ENCODE results near the gene TAS2R39. TPM values are rescaled to one million over a fixed set of nuclear protein-coding genes. Genes with fewer than 3 reads are reported as not detected.
"Not testable (repeated sequence)": the region's sequence is repeated elsewhere in the genome, so short reads cannot be mapped to it uniquely, and the experiment has no call there.

Gene TAS2R39
- polyA plus RNA-seq, 1 donor from 2014 or later, result not detected

GRCh38 chr7:143202161-143202560 is 18.9 kb downstream of the TAS2R39 start:
- Mint-ChIP-seq H3K9me3 (no peaks in the 10 kb centered on the region), H3K27ac (no peak overlapping the region), H3K4me3 (no peak overlapping the region), H3K27me3 (peaks cover 2% of the 10 kb centered on the region), H3K4me1 (peaks cover 11 to 24% (median 17%) of the 10 kb centered on the region in 3 donors), H3K36me3 (no peaks in the 10 kb centered on the region)

GRCh38 chr7:143203386-143203785 is 20.2 kb downstream of the TAS2R39 start:
- H3K27ac Mint-ChIP-seq, result no peak overlapping the region
- H3K36me3 Mint-ChIP-seq, result no peaks in the 10 kb centered on the region
- no peak overlapping the region for H3K4me3 Mint-ChIP-seq
- H3K9me3 Mint-ChIP-seq, result no peaks in the 10 kb centered on the region
- no peaks in the 10 kb centered on the region for H3K27me3 Mint-ChIP-seq
- peaks cover 13 to 27% (median 17%) of the 10 kb centered on the region in 3 donors for H3K4me1 Mint-ChIP-seq

DNA sequence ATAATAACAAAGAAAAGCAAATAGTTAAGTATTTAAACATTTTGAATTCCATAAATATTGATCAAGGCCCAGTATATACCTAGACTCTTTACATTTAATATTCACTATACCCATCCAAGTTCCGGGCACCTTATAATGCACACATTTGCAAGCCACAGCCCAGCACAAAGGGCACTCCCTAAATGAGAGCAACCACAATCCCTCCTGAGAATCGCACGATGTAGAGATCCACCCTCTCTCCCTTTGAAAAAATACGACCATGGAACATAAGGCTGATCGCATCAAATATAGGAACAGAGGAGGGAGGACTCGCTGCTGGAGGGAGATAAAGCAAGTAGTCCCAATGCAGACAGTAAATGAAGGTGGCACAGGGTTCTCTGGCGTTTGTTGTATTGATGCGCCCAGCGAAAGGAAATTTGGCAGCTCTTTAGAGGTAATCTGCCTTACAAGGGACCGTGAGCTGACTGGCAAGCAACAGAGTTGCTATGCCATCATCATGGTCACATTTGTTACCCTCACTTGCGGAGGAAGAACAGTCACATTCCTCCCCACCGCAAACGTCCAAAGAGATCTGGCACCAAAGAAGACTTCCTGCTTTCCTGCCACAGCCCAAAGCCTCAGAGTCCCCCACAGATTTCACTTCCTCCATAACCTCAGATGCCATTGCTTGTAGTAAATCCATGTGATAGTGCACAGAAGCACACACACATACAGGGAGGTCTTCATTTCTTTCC is 22.5 kb downstream of the TAS2R39 start:
- H3K9me3 Mint-ChIP-seq, result no peaks in the 10 kb centered on the region
- no peaks in the 10 kb centered on the region for H3K27me3 Mint-ChIP-seq
- H3K4me3 Mint-ChIP-seq, result peak overlapping the region in 3 of 4 donors; percentile 67 to 92 (median 85)
- H3K4me1 Mint-ChIP-seq, result peaks cover 16 to 27% (median 24%) of the 10 kb centered on the region in 3 donors
- H3K27ac Mint-ChIP-seq, result peak overlapping the region in 2 of 3 donors; percentile 24 to 80
- H3K36me3 Mint-ChIP-seq, result no peaks in the 10 kb centered on the region

DNA sequence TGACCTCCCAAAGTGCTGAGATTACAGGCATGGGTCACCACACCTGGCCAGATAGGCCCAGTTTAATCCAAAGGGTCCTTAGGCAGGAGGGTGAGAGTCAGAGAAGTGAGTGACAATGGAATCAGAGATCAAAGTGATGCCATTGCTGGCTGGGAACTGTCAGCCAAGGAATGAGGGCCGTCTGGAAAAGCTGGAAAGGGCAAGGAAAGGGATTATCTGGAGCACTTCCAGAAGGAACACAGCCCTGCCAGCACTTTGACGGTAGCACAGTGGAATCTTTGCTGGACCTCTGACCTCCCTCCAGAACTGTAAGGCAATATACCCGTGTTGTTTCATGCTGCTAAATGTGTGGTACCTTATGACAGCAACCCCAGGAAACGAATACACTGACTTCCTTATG is 27.3 kb downstream of the TAS2R39 start:
- Mint-ChIP-seq H3K27ac (no peak overlapping the region), H3K27me3 (no peaks in the 10 kb centered on the region), H3K36me3 (no peaks in the 10 kb centered on the region), H3K4me1 (peaks cover 14 to 25% (median 21%) of the 10 kb centered on the region in 3 donors), H3K4me3 (no peak overlapping the region), H3K9me3 (peaks cover 0 to 7% (median 2%) of the 10 kb centered on the region in 3 donors)

DNA sequence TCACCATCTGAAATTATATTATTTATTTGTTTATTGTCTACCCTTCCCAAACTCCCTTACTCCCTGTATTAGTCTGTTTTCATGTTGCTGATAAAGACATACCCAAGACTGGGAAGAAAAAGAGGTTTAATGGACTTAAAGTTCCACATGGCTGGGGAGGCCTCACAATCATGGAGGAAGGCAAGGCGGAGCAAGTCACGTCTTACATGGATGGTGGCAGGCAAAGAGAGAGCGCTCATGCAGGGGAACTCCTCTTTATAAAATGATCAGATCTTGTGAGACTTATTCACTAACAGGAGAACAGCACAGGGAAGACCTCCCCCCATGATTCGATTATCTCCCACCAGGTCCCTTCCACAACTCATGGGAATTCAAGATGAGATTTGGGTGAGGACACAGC is 30.3 kb downstream of the TAS2R39 start:
- H3K9me3 Mint-ChIP-seq, H3K27ac Mint-ChIP-seq, H3K36me3 Mint-ChIP-seq, H3K4me1 Mint-ChIP-seq, H3K27me3 Mint-ChIP-seq: not testable (repeated sequence)
- peak overlapping the region in 1 of 4 donors; percentile 31 for H3K4me3 Mint-ChIP-seq

DNA sequence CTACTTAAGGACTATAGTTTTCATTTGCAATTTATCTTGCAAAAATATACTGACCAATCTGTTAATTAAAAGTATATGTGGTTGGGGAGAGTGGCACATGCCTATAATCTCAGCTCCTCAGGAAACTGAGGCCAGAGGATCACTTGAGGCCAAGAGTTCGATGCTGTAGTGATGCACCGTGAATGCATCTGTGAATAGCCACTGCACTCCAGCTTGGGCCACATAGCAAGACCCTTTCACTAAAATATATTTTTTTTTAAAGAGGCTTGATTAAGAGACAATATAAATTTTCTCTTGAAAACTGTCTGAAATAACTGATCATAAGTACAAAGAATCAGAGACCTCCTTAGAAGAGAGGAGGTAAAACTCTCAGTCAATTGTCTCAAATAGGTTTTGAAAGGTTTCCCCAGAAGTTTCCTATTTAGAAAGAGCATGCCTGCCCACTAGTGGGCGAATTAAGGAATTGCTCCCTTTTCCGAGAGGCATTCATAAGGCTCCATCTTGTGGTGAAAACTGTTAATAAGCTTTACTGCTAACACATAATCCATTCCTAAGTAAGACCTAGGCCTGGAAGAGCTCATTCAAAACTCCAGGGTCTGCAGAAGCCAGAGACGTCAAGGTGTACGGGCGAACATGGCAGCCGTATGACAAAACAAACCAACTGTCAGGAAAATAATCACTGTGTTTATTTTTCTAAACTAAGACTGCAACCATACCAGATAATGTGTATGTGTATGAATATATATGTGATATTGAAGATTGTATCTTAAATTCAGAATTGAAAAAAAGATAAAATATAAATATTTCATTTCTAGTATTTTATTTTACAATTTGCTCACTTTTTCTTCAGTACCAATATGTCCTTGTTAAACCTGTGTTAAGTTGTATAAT is 31.8 kb downstream of the TAS2R39 start:
- H3K9me3 Mint-ChIP-seq, result peaks cover 0 to 7% (median 2%) of the 10 kb centered on the region in 3 donors
- H3K4me1 Mint-ChIP-seq, result peaks cover 0 to 10% (median 1%) of the 10 kb centered on the region in 3 donors
- no peak overlapping the region for H3K27ac Mint-ChIP-seq
- no peak overlapping the region for H3K4me3 Mint-ChIP-seq
- H3K27me3 Mint-ChIP-seq, result peaks cover 5% of the 10 kb centered on the region
- H3K36me3 Mint-ChIP-seq, result no peaks in the 10 kb centered on the region

DNA sequence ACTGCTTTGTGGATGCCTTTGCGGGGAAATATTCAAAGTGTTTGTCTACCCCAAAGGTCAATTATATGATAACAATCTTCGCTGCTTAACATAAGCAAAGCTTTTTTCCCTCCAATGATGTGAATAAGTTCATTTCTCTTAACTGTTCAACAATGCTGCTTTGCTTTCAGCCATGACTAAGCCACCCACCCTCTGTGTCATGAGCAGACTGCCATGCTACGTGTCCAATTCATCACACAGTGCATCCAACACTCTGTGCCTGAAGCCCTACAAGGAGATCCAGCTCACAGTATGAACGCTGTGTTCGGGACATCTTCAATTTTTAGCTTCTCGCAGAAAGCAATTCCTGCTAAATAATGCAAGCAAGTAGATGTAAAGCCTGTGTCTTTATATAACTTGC is 32.9 kb downstream of the TAS2R39 start:
- no peak overlapping the region for H3K27ac Mint-ChIP-seq

GRCh38 chr7:143216686-143217085 is 33.5 kb downstream of the TAS2R39 start:
- H3K4me3 Mint-ChIP-seq, result no peak overlapping the region
- H3K4me1 Mint-ChIP-seq, result peaks cover 0 to 10% (median 1%) of the 10 kb centered on the region in 3 donors
- H3K27ac Mint-ChIP-seq, result no peak overlapping the region
- H3K36me3 Mint-ChIP-seq, result no peaks in the 10 kb centered on the region
- H3K9me3 Mint-ChIP-seq, result peaks cover 0 to 4% (median 2%) of the 10 kb centered on the region in 3 donors
- peaks cover 5% of the 10 kb centered on the region for H3K27me3 Mint-ChIP-seq

More for the DNA sequence above, 32.9 kb downstream of the TAS2R39 start:
- H3K4me3 Mint-ChIP-seq, result no peak overlapping the region
- peaks cover 5% of the 10 kb centered on the region for H3K27me3 Mint-ChIP-seq
- H3K9me3 Mint-ChIP-seq, result peaks cover 0 to 7% (median 2%) of the 10 kb centered on the region in 3 donors
- H3K36me3 Mint-ChIP-seq, result no peaks in the 10 kb centered on the region
- H3K4me1 Mint-ChIP-seq, result peaks cover 0 to 10% (median 1%) of the 10 kb centered on the region in 3 donors

DNA sequence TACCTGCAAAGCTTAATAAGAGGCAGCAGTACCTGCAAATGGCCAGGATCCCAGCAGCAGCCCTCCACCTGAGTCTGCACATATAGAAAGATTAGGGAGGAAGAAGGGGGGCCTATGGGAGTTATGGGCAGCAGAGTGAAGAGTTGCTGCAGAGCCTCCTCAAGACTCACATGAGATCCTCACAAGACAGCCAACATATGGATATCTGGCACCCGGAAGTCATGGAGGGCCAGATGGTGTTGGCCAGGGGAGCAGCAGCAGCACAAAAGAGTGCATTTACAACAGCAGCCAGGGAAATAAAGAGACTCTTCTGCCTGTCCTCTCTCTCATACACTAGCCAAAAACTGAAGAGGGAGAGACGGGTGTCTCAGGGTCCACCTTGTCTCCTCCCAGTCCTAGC is 34.6 kb downstream of the TAS2R39 start:
- peaks cover 0 to 10% (median 1%) of the 10 kb centered on the region in 3 donors for H3K4me1 Mint-ChIP-seq
- peaks cover 8% of the 10 kb centered on the region for H3K27me3 Mint-ChIP-seq
- no peak overlapping the region for H3K4me3 Mint-ChIP-seq
- H3K27ac Mint-ChIP-seq, result no peak overlapping the region
- H3K9me3 Mint-ChIP-seq, result no peaks in the 10 kb centered on the region
- H3K36me3 Mint-ChIP-seq, result no peaks in the 10 kb centered on the region

DNA sequence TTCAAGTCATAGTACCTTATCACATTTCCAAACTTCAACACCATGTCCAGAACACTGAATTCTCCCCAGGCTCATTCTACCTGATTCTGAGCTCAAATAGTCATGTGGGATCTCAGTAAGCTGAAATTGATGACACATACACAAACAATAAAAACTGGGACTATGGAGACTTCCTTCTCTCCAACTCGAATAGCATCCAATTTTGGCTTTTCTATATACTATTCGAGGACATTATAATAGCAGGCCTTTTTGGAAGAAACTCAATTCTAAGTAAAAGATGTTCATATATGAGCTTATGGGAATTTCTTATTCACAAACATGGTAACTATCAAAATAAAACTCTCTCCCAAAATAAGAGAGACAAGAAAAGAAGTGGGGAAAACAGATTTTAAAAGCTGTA is 38.1 kb downstream of the TAS2R39 start:
- Mint-ChIP-seq H3K27ac (no peak overlapping the region), H3K36me3 (no peaks in the 10 kb centered on the region)

GRCh38 chr7:143221737-143222136 is 38.5 kb downstream of the TAS2R39 start, which contains the start of gene TAS2R40:
Gene TAS2R40 (plus strand): TSS chr7:143222037. CDS start chr7:143222079, 42 bp downstream.
- Mint-ChIP-seq H3K4me3 (no peak within 1 kb of the TSS), H3K27ac (peak within 1 kb of the TSS in 1 of 3 donors; percentile 68), H3K36me3 (no peaks in the 10 kb centered on the region), H3K4me1 (no peaks in the 10 kb centered on the region), H3K27me3 (peaks cover 10% of the 10 kb centered on the region), H3K9me3 (no peaks in the 10 kb centered on the region)

More for the DNA sequence above, 38.1 kb downstream of the TAS2R39 start:
- no peaks in the 10 kb centered on the region for H3K9me3 Mint-ChIP-seq
- H3K4me1 Mint-ChIP-seq, result no peaks in the 10 kb centered on the region
- no peak overlapping the region for H3K4me3 Mint-ChIP-seq
- peaks cover 10% of the 10 kb centered on the region for H3K27me3 Mint-ChIP-seq

- H3K36me3 Mint-ChIP-seq, result no peaks in the 10 kb centered on the region
- H3K27me3 Mint-ChIP-seq, result peaks cover 11% of the 10 kb centered on the region
- no peak overlapping the region for H3K4me3 Mint-ChIP-seq
- no peaks in the 10 kb centered on the region for H3K4me1 Mint-ChIP-seq
- peak overlapping the region in 1 of 3 donors; percentile 68 for H3K27ac Mint-ChIP-seq
- H3K9me3 Mint-ChIP-seq, result no peaks in the 10 kb centered on the region
These were observed 39.6 kb downstream of the TAS2R39 start for GRCh38 chr7:143222782-143223181.

DNA sequence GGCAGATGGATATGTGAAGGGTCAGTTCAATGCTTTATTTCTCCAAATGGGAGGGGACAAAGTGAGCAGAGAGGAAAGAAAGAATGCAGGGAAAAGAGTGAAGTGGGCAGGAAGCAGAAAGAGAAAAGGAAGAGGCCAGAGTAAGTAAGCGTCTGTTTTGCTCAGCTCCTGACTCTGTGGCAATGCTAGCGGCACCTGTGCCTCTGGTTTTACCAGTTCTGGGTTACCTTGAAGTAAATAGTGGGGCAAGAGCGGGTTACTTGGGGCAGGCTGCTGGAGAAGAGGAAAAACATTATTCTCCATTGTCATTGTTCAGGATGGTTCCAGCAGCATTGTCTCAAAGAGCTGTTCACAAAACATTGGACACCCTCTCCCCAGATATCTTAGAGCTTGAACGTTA is 40.6 kb downstream of the TAS2R39 start:
- peaks cover 9% of the 10 kb centered on the region for H3K27me3 Mint-ChIP-seq
- H3K4me3 Mint-ChIP-seq, result no peak overlapping the region
- no peaks in the 10 kb centered on the region for H3K4me1 Mint-ChIP-seq
- no peaks in the 10 kb centered on the region for H3K9me3 Mint-ChIP-seq
- H3K36me3 Mint-ChIP-seq, result no peaks in the 10 kb centered on the region
- H3K27ac Mint-ChIP-seq, result no peak overlapping the region

DNA sequence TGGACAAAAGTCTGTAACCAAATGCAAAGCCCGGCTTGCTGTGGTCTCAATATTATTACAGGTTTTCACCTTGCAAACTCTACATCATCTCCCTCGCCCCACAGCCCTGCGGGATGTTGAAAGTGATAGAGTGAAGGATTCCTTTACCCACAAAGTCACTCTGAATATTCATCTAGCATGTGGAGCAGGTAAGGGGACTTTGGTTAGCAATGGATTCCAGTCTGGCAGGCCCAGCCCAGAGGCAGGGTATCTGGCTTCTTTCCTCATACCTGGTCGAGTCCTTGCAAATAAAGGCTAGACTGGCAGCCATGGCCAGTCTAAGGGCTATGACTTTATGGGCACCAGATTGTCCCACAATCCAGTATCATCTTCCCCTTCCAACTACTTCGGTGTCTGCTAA is 41.8 kb downstream of the TAS2R39 start:
- Mint-ChIP-seq H3K36me3 (no peaks in the 10 kb centered on the region), H3K27me3 (peaks cover 7% of the 10 kb centered on the region), H3K27ac (no peak overlapping the region), H3K4me3 (no peak overlapping the region), H3K4me1 (no peaks in the 10 kb centered on the region), H3K9me3 (no peaks in the 10 kb centered on the region)

- Mint-ChIP-seq H3K9me3 (no peaks in the 10 kb centered on the region), H3K36me3 (no peaks in the 10 kb centered on the region), H3K4me3 (no peak overlapping the region), H3K27me3 (peaks cover 4% of the 10 kb centered on the region), H3K27ac (no peak overlapping the region), H3K4me1 (no peaks in the 10 kb centered on the region)
These were observed 44.6 kb downstream of the TAS2R39 start for GRCh38 chr7:143227806-143228205.

All from IgD-negative memory B cell (primary cell).